ENCODE data around the gene GJB6.
A peak's percentile ranks its signal among the peaks of the same experiment; 100 is the strongest.

GJB6 gene

GRCh38 chr13:20222553-20222952 is 9.6 kb downstream of the GJB6 start:
- no peak for DNase-seq

GRCh38 chr13:20221772-20222171 is 10.3 kb downstream of the GJB6 start:
- peak in 1 of 2 donors; percentile 46 for DNase-seq

GRCh38 chr13:20219577-20219976 is 12.5 kb downstream of the GJB6 start:
- no peak for DNase-seq

GRCh38 chr13:20217168-20217567 is 15.0 kb downstream of the GJB6 start:
- DNase-seq: no peak

GRCh38 chr13:20209948-20210347 is 22.2 kb downstream of the GJB6 start:
- DNase-seq: no peak

- no peak for DNase-seq
These were observed 25.4 kb downstream of the GJB6 start for GRCh38 chr13:20206698-20207235.

GRCh38 chr13:20206065-20206697 is 25.9 kb downstream of the GJB6 start:
- DNase-seq: no peak

- no peak for DNase-seq
These were observed 33.3 kb downstream of the GJB6 start for GRCh38 chr13:20198781-20199180.

GRCh38 chr13:20197361-20197834 is 34.7 kb downstream of the GJB6 start:
- DNase-seq: peak; percentile 22 to 52

- DNase-seq: no peak
These were observed 36.3 kb downstream of the GJB6 start for GRCh38 chr13:20195801-20196200.

GRCh38 chr13:20193907-20194631 is 38.0 kb downstream of the GJB6 start:
- DNase-seq: peak in 1 of 2 donors; percentile 11

GRCh38 chr13:20193162-20193906 is 38.8 kb downstream of the GJB6 start:
- no peak for DNase-seq

GRCh38 chr13:20192836-20193161 is 39.3 kb downstream of the GJB6 start, which contains the start of gene GJB2:
TSS of gene GJB2 (minus strand) at chr13:20192938. CDS start at chr13:20189581, 3,357 bp downstream.
- DNase-seq: no peak

- DNase-seq: no peak
These were observed 39.8 kb downstream of the GJB6 start for GRCh38 chr13:20192158-20192835.

- DNase-seq: no peak
These were observed 40.6 kb downstream of the GJB6 start for GRCh38 chr13:20191311-20192157.

- no peak for DNase-seq
These were observed 41.4 kb downstream of the GJB6 start for GRCh38 chr13:20190481-20191310.

- no peak for DNase-seq
These were observed 42.0 kb downstream of the GJB6 start for GRCh38 chr13:20190076-20190475.

GRCh38 chr13:20188667-20189553 is 43.2 kb downstream of the GJB6 start:
- DNase-seq: peak in 1 of 2 donors; percentile 57

GRCh38 chr13:20186771-20187170 is 45.3 kb downstream of the GJB6 start:
- DNase-seq: no peak

Data from CD4-positive, alpha-beta T cell treated with Interleukin-1 beta for 1 hour (primary cell).